SK-N-SH (cell line): Measurements from ENCODE around the gene SRPK1. TPM values are rescaled to one million over a fixed set of nuclear protein-coding genes. Genes with fewer than 3 reads are reported as not detected.
"Not testable (repeated sequence)": the region's sequence is repeated elsewhere in the genome, so short reads cannot be mapped to it uniquely, and the experiment has no call there.

ENCODE experiments used
- CTCF ChIA-PET: fragments of 300-600, 350-600 bp; formaldehyde crosslinking; extraction: SDS; loops from one replicate; lab custom pipeline; 2021; lab: Yijun Ruan, JAX
- POLR2A ChIA-PET: fragments of 350-600 bp; sonication (Branson Sonifier 250); formaldehyde crosslinking; extraction: SDS; loops from one replicate; lab custom pipeline; 2020; ENCODE audit warnings: antibody characterized with exemption, inconsistent platforms; lab: Yijun Ruan, JAX
- DNase-seq: peaks from one replicate; pipeline ENCODE4 v3.0.0; 2012
- H2AFZ ChIP-seq: fragments of 200-600 bp; sonication (generic); 2 replicates; pipeline ENCODE4 v1.8.1; 2016; ENCODE audit warnings: antibody characterized with exemption, mild to moderate bottlenecking, low read depth
- H3F3A ChIP-seq: fragments of 200-600 bp; sonication (generic); replicated peaks from 2 replicates; pipeline ENCODE3; 2016; ENCODE audit warnings: antibody characterized with exemption, mild to moderate bottlenecking; ENCODE audit not compliant: insufficient read depth
- H3K27ac ChIP-seq, 2 experiments: fragments of 200-500 bp in 1 of 2; fragments of 200-600 bp in 1 of 2; sonication (Bioruptor generic) in 1 of 2; sonication (generic), shearing (Covaris generic) in 1 of 2; 2 replicates each; pipeline versions ENCODE4 v1.5.1 to v1.6.1; 2014 to 2016; ENCODE audit warnings: low read depth in 2 of 2, inconsistent platforms in 1 of 2, low read length in 1 of 2, mild to moderate bottlenecking in 1 of 2, mixed read lengths in 1 of 2
- H3K27me3 ChIP-seq: fragments of 200-600 bp; sonication (generic), shearing (Covaris generic); 2 replicates; pipeline ENCODE4 v1.6.1; 2016; ENCODE audit warnings: mixed run types; ENCODE audit not compliant: insufficient read depth
- H3K36me3 ChIP-seq, 2 experiments: fragments of 200-500 bp in 1 of 2; fragments of 200-600 bp in 1 of 2; sonication (Bioruptor generic) in 1 of 2; sonication (generic) in 1 of 2; replicated peaks in 1 of 2; 2 replicates each; pipeline versions ENCODE3 to v1.5.1; 2014 to 2016; ENCODE audit warnings: low read length in 1 of 2, mild to moderate bottlenecking in 1 of 2; ENCODE audit not compliant: insufficient read depth in 2 of 2, control insufficient read depth in 1 of 2
- H3K4me1 ChIP-seq, 2 experiments: fragments of 200-500 bp in 1 of 2; fragments of 200-600 bp in 1 of 2; sonication (Bioruptor generic) in 1 of 2; sonication (generic), shearing (Covaris generic) in 1 of 2; 2 replicates each; pipeline versions ENCODE4 v1.5.1 to v1.6.1; 2014 to 2016; ENCODE audit warnings: low read depth in 1 of 2, low read length in 1 of 2, mixed run types in 1 of 2; ENCODE audit not compliant: insufficient read depth in 2 of 2, control insufficient read depth in 1 of 2
- H3K4me2 ChIP-seq: fragments of 200-600 bp; sonication (generic), shearing (Covaris generic); 2 replicates; pipeline ENCODE4 v1.6.1; 2017; ENCODE audit warnings: mixed run types
- H3K4me3 ChIP-seq, 2 experiments: fragments of 200-500 bp in 1 of 2; fragments of 200-600 bp in 1 of 2; sonication (Bioruptor generic) in 1 of 2; sonication (generic), shearing (Covaris generic) in 1 of 2; 2 replicates each; pipeline versions ENCODE4 v1.5.1 to v1.8.1; 2014 to 2016; ENCODE audit warnings: low read depth in 2 of 2, inconsistent platforms in 1 of 2, low read length in 1 of 2, mild to moderate bottlenecking in 1 of 2, mixed read lengths in 1 of 2, moderate library complexity in 1 of 2
- H3K79me2 ChIP-seq: fragments of 200-600 bp; sonication (generic); 2 replicates; pipeline ENCODE4 v1.8.1; 2017; ENCODE audit warnings: mild to moderate bottlenecking; ENCODE audit not compliant: insufficient read depth
- H3K9ac ChIP-seq: fragments of 200-600 bp; sonication (generic); 2 replicates; pipeline ENCODE4 v1.6.1; 2017; ENCODE audit warnings: mixed run types
- H3K9me2 ChIP-seq: fragments of 200-600 bp; sonication (generic); 2 replicates; pipeline ENCODE4 v1.6.1; 2017; ENCODE audit warnings: mixed run types
- H3K9me3 ChIP-seq: fragments of 200-600 bp; sonication (generic); 2 replicates; pipeline ENCODE4 v1.6.1; 2017; ENCODE audit warnings: mixed run types, mild to moderate bottlenecking, moderate library complexity
- H4K20me1 ChIP-seq: fragments of 200-600 bp; sonication (generic); 2 replicates; pipeline ENCODE4 v1.6.1; 2017; ENCODE audit warnings: mild to moderate bottlenecking, mixed run types; ENCODE audit not compliant: insufficient read depth
- ELF1 ChIP-seq: IDR thresholded peaks from 2 replicates; pipeline ENCODE4 v1.4.0; 2012
- GABPA ChIP-seq: IDR thresholded peaks from 2 replicates; pipeline ENCODE4 v1.4.0; 2012; ENCODE audit warnings: low read depth, mild to moderate bottlenecking
- GATA2 ChIP-seq: sonication (generic); formaldehyde crosslinking; IDR thresholded peaks from 2 replicates; pipeline ENCODE4 v1.5.0; 2020; ENCODE audit warnings: mild to moderate bottlenecking, missing genetic modification reagents
- NRF1 ChIP-seq: IDR thresholded peaks from 2 replicates; pipeline ENCODE4 v1.6.1; 2012; ENCODE audit warnings: low read depth, mild to moderate bottlenecking, low read length
- POLR2AphosphoS5 ChIP-seq: IDR thresholded peaks from 2 replicates; pipeline ENCODE4 v1.6.1; 2012; ENCODE audit warnings: low read depth, low read length
- RAD21 ChIP-seq: IDR thresholded peaks from 2 replicates; pipeline ENCODE4 v1.6.1; 2012; ENCODE audit warnings: mild to moderate bottlenecking, low read length
- RFX5 ChIP-seq: IDR thresholded peaks from 2 replicates; pipeline ENCODE4 v1.6.1; 2012; ENCODE audit warnings: mild to moderate bottlenecking, improper control_type of control experiment, low read length
- TAF1 ChIP-seq: IDR thresholded peaks from 2 replicates; pipeline ENCODE4 v1.6.1; 2012; ENCODE audit warnings: low read depth, mild to moderate bottlenecking, low read length, moderate library complexity, borderline replicate concordance
- YY1 ChIP-seq: IDR thresholded peaks from 2 replicates; pipeline ENCODE4 v1.4.0; 2012; ENCODE audit warnings: low read depth, mild to moderate bottlenecking
- WGBS: methylation state at CpG from one replicate; pipeline ENCODE4 v1.1.6; 2017; ENCODE audit warnings: low lambda C conversion rate; 5-methylcytosine and 5-hydroxymethylcytosine counted together
- polyA plus RNA-seq, 3 experiments: library from polyadenylated mRNA; depleted of rRNA; stranded (reverse); fragments of >200 nt; gene quantifications; 2 replicates each; pipeline ENCODE4 v1.2.3, GENCODE V29; 2012
- TF ChIP-seq, protein P1 (sequence below): IDR thresholded peaks from 2 replicates; pipeline ENCODE4 v1.6.1; 2012; ENCODE audit warnings: mild to moderate bottlenecking, low read depth, low read length, moderate library complexity

SRPK1 gene
- polyA plus RNA-seq, 1 of the 3 experiments (the other 2 are of a cell fraction), result 10.6 TPM

- ChIA-PET POLR2A (no interaction called here), CTCF (no interaction called here)
- H3K4me1 ChIP-seq, result no peaks in the 10 kb centered on the region
- TF ChIP-seq RFX5 (no peak), YY1 (no peak), TAF1 (no peak)
- TF ChIP-seq, protein P1, sequence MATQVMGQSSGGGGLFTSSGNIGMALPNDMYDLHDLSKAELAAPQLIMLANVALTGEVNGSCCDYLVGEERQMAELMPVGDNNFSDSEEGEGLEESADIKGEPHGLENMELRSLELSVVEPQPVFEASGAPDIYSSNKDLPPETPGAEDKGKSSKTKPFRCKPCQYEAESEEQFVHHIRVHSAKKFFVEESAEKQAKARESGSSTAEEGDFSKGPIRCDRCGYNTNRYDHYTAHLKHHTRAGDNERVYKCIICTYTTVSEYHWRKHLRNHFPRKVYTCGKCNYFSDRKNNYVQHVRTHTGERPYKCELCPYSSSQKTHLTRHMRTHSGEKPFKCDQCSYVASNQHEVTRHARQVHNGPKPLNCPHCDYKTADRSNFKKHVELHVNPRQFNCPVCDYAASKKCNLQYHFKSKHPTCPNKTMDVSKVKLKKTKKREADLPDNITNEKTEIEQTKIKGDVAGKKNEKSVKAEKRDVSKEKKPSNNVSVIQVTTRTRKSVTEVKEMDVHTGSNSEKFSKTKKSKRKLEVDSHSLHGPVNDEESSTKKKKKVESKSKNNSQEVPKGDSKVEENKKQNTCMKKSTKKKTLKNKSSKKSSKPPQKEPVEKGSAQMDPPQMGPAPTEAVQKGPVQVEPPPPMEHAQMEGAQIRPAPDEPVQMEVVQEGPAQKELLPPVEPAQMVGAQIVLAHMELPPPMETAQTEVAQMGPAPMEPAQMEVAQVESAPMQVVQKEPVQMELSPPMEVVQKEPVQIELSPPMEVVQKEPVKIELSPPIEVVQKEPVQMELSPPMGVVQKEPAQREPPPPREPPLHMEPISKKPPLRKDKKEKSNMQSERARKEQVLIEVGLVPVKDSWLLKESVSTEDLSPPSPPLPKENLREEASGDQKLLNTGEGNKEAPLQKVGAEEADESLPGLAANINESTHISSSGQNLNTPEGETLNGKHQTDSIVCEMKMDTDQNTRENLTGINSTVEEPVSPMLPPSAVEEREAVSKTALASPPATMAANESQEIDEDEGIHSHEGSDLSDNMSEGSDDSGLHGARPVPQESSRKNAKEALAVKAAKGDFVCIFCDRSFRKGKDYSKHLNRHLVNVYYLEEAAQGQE, result no peak
- 27% methylated on average over 1 of the region's 1 CpG for WGBS
- no peak overlapping the region for H2AFZ ChIP-seq
- no peak overlapping the region for H3K4me3 ChIP-seq
- H4K20me1 ChIP-seq, result no peaks in the 10 kb centered on the region
- no peak overlapping the region for H3K27ac ChIP-seq
- no peaks in the 10 kb centered on the region for H3K9me3 ChIP-seq
- no peaks in the 10 kb centered on the region for H3F3A ChIP-seq
- no peaks in the 10 kb centered on the region for H3K9me2 ChIP-seq
- no peak for DNase-seq
- H3K4me2 ChIP-seq, result no peak overlapping the region
- no peaks in the 10 kb centered on the region for H3K27me3 ChIP-seq
- no peaks in the 10 kb centered on the region for H3K79me2 ChIP-seq
- no peaks in the 10 kb centered on the region for H3K36me3 ChIP-seq
- H3K9ac ChIP-seq, result no peak overlapping the region
Observed at GRCh38 chr6:35945650-35946025, 24.7 kb upstream of the SRPK1 start.

- Histone ChIP-seq H2AFZ (no peak overlapping the region), H3K36me3 (no peaks in the 10 kb centered on the region), H3F3A (no peaks in the 10 kb centered on the region), H4K20me1 (no peaks in the 10 kb centered on the region), H3K4me1 (no peaks in the 10 kb centered on the region), H3K9ac (no peak overlapping the region), H3K79me2 (no peaks in the 10 kb centered on the region), H3K27ac (no peak overlapping the region), H3K4me3 (no peak overlapping the region), H3K27me3 (no peaks in the 10 kb centered on the region; the same call in 1 of the 2 replicates), H3K9me2 (no peaks in the 10 kb centered on the region), H3K9me3 (no peaks in the 10 kb centered on the region), H3K4me2 (no peak overlapping the region)
- TF ChIP-seq POLR2AphosphoS5, result no peak
- no peak for TF ChIP-seq GABPA
- no peak for TF ChIP-seq YY1
- no peak for TF ChIP-seq GATA2 (CRISPR knock-in tag)
- TF ChIP-seq NRF1, result no peak
- no peak for TF ChIP-seq RAD21
- no peak for TF ChIP-seq RFX5
- no peak for DNase-seq
- 100% methylated on average over 1 of the region's 1 CpG for WGBS
- POLR2A ChIA-PET, result no interaction called here
- CTCF ChIA-PET, result no interaction called here
Observed at GRCh38 chr6:35943390-35943789, 22.5 kb upstream of the SRPK1 start.

GRCh38 chr6:35942355-35942754 is 21.5 kb upstream of the SRPK1 start:
- Histone ChIP-seq H3K9ac (no peak overlapping the region), H3K9me2 (no peaks in the 10 kb centered on the region), H3K27me3 (no peaks in the 10 kb centered on the region; the same call in 1 of the 2 replicates), H4K20me1 (no peaks in the 10 kb centered on the region), H3K79me2 (no peaks in the 10 kb centered on the region), H3K36me3 (no peaks in the 10 kb centered on the region), H3F3A (no peaks in the 10 kb centered on the region), H3K4me3 (no peak overlapping the region), H3K9me3 (no peaks in the 10 kb centered on the region), H3K27ac (no peak overlapping the region), H3K4me1 (no peaks in the 10 kb centered on the region), H2AFZ (no peak overlapping the region), H3K4me2 (no peak overlapping the region)
- no peak for DNase-seq
- POLR2A ChIA-PET, result no interaction called here
- TF ChIP-seq ELF1, result no peak
- TF ChIP-seq, protein P1, result 0 out of 2 replicates have a peak, but pooled peaks have one; percentile 53
- CTCF ChIA-PET, result no interaction called here

GRCh38 chr6:35941170-35941569 is 20.3 kb upstream of the SRPK1 start:
- H4K20me1 ChIP-seq, H3F3A ChIP-seq, POLR2A ChIA-PET, H3K36me3 ChIP-seq, H3K27me3 ChIP-seq, H3K9ac ChIP-seq, H3K9me3 ChIP-seq, H3K9me2 ChIP-seq, H3K79me2 ChIP-seq, CTCF ChIA-PET, H2AFZ ChIP-seq, DNase-seq, H3K27ac ChIP-seq, H3K4me2 ChIP-seq, H3K4me1 ChIP-seq, H3K4me3 ChIP-seq: not testable (repeated sequence)
- WGBS, result 39% methylated on average over 7 of the region's 7 CpGs
